ENCODE results near the gene PLCE1.

DNA sequence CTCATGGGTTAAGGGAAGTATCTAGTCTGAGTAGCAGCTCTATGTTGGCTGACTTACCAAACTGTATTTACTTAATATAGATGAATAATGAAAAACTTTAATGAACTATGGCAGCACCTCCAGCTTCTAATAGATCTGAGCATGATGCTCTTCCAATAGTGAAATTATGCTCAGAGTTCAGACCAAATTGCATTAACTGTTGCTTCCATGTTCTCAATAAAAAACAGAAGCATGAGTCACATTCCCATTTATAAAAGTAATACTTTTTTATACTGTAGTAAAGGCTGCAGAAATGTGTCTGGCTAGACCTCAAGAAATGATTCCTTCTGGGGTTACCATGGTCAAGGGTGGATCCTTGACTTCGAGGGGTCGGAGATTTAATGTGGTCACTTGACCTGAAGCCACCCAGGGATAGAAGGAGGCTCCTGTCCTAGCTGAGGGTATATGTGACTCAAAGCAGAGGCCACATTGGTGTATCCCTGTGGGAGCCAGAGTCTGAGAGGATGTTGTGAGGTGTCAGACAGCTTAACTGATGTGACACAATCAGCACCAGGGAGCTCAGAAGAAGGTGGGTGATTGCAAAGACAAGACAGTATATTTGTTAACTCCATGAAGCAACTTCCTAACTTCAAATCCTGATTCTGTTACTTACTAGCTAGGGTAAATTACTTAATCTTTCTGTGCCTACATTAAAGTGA lies 19.8 kb upstream of the PLCE1 start:
- TF ChIP-seq POLR2A (IDR thresholded peaks at IDR 0.05; ENCODE audit: low read length) = no peak
- no peak for TF ChIP-seq GATA1 (IDR thresholded peaks at IDR 0.05; ENCODE audit: low read depth, low read length)

Measured in erythroblast (primary cell).